ENCODE measurements around the gene SERF2. TPM values are rescaled to one million over a fixed set of nuclear protein-coding genes. Genes with fewer than 3 reads are reported as not detected.

The SERF2 gene
- total RNA-seq, 2 donors from 2014 or later, result 651 to 803 TPM

DNA sequence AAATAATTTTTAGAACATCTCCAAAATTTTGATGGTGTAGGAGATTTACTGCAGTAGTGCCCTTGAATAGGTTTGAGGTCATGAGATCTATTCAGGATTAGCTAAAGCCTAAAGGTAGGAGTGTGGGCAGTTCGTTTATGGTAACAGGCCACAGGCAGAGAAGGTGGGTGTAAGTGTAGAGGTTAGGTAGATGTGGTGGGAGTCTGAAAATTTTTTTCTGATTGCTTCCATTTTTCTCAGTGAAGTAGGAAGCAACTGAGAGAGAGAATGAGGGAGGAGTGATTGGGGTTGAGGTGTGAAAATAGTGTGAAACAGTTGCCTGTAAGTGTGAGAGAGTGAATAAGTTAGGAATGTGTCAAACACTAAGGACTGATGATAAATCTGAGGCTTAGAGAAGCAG lies 13.1 kb upstream of the SERF2 start:
- H3K27ac ChIP-seq, result no peak overlapping the region
- H3K4me3 ChIP-seq, result no peak overlapping the region
- H3K36me3 ChIP-seq, result peaks cover 2% of the 10 kb centered on the region
- TF ChIP-seq, protein P1, sequence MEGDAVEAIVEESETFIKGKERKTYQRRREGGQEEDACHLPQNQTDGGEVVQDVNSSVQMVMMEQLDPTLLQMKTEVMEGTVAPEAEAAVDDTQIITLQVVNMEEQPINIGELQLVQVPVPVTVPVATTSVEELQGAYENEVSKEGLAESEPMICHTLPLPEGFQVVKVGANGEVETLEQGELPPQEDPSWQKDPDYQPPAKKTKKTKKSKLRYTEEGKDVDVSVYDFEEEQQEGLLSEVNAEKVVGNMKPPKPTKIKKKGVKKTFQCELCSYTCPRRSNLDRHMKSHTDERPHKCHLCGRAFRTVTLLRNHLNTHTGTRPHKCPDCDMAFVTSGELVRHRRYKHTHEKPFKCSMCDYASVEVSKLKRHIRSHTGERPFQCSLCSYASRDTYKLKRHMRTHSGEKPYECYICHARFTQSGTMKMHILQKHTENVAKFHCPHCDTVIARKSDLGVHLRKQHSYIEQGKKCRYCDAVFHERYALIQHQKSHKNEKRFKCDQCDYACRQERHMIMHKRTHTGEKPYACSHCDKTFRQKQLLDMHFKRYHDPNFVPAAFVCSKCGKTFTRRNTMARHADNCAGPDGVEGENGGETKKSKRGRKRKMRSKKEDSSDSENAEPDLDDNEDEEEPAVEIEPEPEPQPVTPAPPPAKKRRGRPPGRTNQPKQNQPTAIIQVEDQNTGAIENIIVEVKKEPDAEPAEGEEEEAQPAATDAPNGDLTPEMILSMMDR (IDR thresholded peaks at IDR 0.05), result no peak
- H3K9me3 ChIP-seq, result no peaks in the 10 kb centered on the region
- DNase-seq (ENCODE audit: low spot score), result no peak
- H3K4me1 ChIP-seq, result peaks cover 0 to 21% of the 10 kb centered on the region in 2 donors
- no peaks in the 10 kb centered on the region for H3K27me3 ChIP-seq

DNA sequence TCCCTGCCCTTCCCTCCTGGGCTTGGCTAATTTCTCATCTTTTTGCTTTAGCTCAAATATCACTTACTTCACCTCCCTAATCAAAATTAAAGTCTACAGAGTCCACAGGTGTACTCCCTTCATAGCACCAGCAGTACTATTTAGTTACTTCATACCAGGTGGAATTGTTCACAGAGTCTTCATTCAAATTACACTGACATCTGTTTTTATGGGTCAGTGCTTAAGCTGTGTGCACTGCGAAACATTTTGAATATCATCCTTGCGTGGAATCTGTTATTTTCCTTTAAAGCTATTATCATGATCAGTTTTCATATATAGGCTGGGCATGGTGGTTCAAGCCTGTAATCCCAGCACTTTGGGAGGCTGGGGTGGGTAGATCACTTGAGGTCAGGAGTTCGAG lies 2.7 kb upstream of the SERF2 start:
- TF ChIP-seq, protein P1 (IDR thresholded peaks at IDR 0.05), result no peak
- Histone ChIP-seq H3K4me3 (no peak overlapping the region), H3K36me3 (peaks cover 16% of the 10 kb centered on the region), H3K9me3 (no peaks in the 10 kb centered on the region), H3K27ac (no peak overlapping the region), H3K4me1 (peaks cover 0 to 19% of the 10 kb centered on the region in 2 donors), H3K27me3 (no peaks in the 10 kb centered on the region)
- DNase-seq (ENCODE audit: low spot score), result no peak

DNA sequence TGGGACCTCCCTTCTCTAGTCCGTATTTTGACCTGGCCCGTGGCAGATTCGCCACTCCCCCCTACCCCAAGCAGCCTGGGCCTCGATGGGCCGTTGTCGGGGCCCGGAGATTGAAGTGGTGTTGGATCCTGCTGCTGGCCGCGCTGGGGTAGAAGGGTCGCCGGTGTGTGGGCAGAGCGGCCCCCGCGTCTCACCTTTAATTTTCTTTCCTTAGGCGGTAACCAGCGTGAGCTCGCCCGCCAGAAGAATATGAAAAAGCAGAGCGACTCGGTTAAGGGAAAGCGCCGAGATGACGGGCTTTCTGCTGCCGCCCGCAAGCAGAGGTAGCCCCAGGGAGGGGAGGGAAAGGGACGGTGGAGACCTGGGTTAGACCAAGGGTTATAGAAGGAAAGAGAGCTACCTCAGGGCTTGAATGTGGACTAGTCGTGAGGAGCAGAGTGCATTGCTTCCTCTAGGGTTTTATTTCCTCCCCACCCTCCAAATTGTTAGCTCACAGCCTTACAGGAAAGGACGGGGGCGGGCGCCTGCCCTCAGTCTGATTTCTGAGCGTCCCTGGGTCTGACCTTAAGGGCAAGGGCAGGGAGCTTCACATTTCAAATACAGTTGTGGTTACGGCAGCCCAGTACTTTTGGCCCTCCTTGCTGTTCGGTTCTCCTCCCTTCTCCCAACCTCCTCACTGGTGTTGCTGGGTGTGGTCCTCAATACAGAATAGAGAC lies 799 bp downstream of the SERF2 start:
- DNase-seq (ENCODE audit: low spot score), result no peak
- H3K9me3 ChIP-seq, result no peaks in the 10 kb centered on the region
- peak overlapping the region; percentile 94 to 96 for H3K4me3 ChIP-seq
- TF ChIP-seq, protein P1 (IDR thresholded peaks at IDR 0.05), result no peak
- peaks cover 43% of the 10 kb centered on the region for H3K36me3 ChIP-seq
- H3K4me1 ChIP-seq, result peaks cover 0 to 51% of the 10 kb centered on the region in 2 donors
- H3K27ac ChIP-seq, result peak overlapping the region; percentile 99
- H3K27me3 ChIP-seq, result no peaks in the 10 kb centered on the region

DNA sequence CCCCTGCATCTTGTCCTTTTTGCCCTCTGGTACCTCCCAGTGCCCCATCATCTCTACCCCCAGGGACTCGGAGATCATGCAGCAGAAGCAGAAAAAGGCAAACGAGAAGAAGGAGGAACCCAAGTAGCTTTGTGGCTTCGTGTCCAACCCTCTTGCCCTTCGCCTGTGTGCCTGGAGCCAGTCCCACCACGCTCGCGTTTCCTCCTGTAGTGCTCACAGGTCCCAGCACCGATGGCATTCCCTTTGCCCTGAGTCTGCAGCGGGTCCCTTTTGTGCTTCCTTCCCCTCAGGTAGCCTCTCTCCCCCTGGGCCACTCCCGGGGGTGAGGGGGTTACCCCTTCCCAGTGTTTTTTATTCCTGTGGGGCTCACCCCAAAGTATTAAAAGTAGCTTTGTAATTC lies 1.5 kb downstream of the SERF2 start:
- Histone ChIP-seq H3K9me3 (no peaks in the 10 kb centered on the region), H3K4me1 (peaks cover 0 to 52% of the 10 kb centered on the region in 2 donors), H3K27me3 (no peaks in the 10 kb centered on the region), H3K27ac (peak overlapping the region; percentile 99), H3K4me3 (peak overlapping the region; percentile 94 to 96), H3K36me3 (peaks cover 43% of the 10 kb centered on the region)
- DNase-seq (ENCODE audit: low spot score), result no peak
- TF ChIP-seq, protein P1 (IDR thresholded peaks at IDR 0.05), result no peak

DNA sequence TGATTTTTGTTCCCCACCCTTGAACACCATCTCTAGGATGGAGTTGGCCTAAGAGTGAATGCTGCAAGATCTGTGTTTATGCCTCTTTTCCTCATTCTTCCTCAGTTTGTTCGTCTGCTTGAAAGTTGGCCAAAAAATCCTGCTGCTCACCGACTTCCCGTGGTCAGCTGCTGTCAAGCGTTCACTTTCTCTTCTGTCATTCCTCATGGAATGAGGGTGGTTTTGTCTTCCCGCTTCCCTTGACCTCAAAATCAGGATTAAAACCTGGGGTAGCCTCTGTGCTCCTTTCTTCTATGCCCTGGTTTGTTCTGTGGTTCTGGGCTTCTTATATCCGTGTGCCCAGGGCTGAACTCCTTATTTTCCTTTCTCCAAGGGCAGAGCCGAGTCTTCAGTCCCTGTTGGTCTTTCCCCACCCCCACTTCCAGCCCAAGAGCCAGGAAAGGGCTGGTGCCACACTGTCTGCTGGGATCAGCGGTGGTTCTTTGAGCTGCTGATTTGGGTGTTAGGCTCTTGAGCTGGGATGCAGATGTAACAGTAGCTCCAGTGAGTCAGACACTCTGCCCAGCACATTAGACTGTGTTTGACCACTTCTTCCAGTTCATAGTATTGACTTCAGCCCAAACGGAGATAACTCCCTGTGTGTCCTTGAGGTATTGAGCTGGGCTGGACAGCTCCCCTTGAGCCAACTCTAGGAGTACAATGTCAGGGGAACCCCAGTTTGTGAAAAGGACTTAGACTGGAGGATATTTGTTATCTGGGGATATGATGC lies 2.3 kb downstream of the SERF2 start:
- Histone ChIP-seq H3K27ac (peak overlapping the region; percentile 99), H3K4me1 (peaks cover 0 to 54% of the 10 kb centered on the region in 2 donors), H3K9me3 (no peaks in the 10 kb centered on the region), H3K4me3 (no peak overlapping the region), H3K27me3 (no peaks in the 10 kb centered on the region), H3K36me3 (peaks cover 50% of the 10 kb centered on the region)
- TF ChIP-seq, protein P1 (IDR thresholded peaks at IDR 0.05), result no peak
- DNase-seq (ENCODE audit: low spot score), result no peak

Measured in right atrium auricular region (tissue), 2 donors.